Spleen (tissue), 7 donors: ENCODE measurements around the gene CSNK2B.

Experiments used
- CTCF ChIP-seq, 11 experiments: fragments of 200-600 bp in 7 of 11; fragments of 450-650 bp in 4 of 11; sonication (generic) in 4 of 11; IDR thresholded peaks in 8 of 11; conservative IDR thresholded peaks in 3 of 11; 1 replicate in 7 of 11; 2 replicates in 4 of 11; pipeline versions ENCODE4 v1.4.0 to v1.8.0; 2016 to 2021; ENCODE audit warnings: antibody characterized with exemption in 11 of 11, inconsistent platforms in 4 of 11, mild to moderate bottlenecking in 1 of 11
- POLR2A ChIP-seq, 3 donors: fragments of 450-650 bp; IDR thresholded peaks; one replicate each; pipeline ENCODE4 v1.5.1; 2017; ENCODE audit warnings: antibody characterized with exemption in 3 of 3, mild to moderate bottlenecking in 1 of 3
- donor health status: DM: no; HTN: no; CAD: no; lungs with moderate emphysema.
- donor health status: DM: no; HTN: no; CAD: no.
- donor health status: DM: no; HTN: no; CAD: no.

GRCh38 chr6:31702819-31703716 is 37.2 kb downstream of the CSNK2B start, which contains the start of gene ABHD16A:
- peak in 7 of 11 experiments; percentile 25 to 58 (median 48) for TF ChIP-seq CTCF (IDR thresholded peaks at IDR 0.05 in 8 of 11, conservative IDR thresholded peaks at IDR 0.05 in 3 of 11)
- peak; percentile 89 to 94 (median 92) for TF ChIP-seq POLR2A (IDR thresholded peaks at IDR 0.05)
